ENCODE measurements around the gene DOCK9.

Gene DOCK9

DNA sequence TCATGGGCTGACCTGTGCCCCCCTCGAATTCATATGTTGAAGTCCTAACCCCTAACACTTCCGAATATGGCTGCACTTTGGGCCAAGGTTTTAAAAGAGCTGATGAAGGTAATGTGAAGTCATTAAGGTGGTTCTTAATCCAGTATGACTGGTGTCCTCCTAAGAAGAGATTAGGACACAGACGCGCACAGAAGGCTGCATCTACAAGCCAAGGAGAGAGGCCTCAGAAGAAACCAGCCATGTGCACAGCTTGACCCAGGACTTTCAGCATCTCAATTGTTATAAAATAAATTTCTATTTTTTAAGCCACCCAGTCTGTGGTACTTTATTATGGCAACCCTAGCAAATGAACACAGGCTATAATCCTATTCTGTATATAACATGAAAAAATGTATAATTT lies 99.9 kb downstream of the DOCK9 start:
- TF ChIP-seq, protein P1, sequence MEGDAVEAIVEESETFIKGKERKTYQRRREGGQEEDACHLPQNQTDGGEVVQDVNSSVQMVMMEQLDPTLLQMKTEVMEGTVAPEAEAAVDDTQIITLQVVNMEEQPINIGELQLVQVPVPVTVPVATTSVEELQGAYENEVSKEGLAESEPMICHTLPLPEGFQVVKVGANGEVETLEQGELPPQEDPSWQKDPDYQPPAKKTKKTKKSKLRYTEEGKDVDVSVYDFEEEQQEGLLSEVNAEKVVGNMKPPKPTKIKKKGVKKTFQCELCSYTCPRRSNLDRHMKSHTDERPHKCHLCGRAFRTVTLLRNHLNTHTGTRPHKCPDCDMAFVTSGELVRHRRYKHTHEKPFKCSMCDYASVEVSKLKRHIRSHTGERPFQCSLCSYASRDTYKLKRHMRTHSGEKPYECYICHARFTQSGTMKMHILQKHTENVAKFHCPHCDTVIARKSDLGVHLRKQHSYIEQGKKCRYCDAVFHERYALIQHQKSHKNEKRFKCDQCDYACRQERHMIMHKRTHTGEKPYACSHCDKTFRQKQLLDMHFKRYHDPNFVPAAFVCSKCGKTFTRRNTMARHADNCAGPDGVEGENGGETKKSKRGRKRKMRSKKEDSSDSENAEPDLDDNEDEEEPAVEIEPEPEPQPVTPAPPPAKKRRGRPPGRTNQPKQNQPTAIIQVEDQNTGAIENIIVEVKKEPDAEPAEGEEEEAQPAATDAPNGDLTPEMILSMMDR (IDR thresholded peaks at IDR 0.05) = no peak
- no peak for DNase-seq
- Histone ChIP-seq H3K4me3 (no peak overlapping the region), H3K36me3 (peaks cover 49 to 83% (median 82%) of the 10 kb centered on the region in 3 donors), H3K27ac (no peak overlapping the region), H3K4me1 (peaks cover 0 to 8% (median 0%) of the 10 kb centered on the region in 4 donors), H3K9me3 (peaks cover 0 to 4% (median 0%) of the 10 kb centered on the region in 3 donors), H3K27me3 (no peaks in the 10 kb centered on the region)
- intact Hi-C loops (cut with DNase I; ENCODE audit: low total_unique reads) = no loop called here

DNA sequence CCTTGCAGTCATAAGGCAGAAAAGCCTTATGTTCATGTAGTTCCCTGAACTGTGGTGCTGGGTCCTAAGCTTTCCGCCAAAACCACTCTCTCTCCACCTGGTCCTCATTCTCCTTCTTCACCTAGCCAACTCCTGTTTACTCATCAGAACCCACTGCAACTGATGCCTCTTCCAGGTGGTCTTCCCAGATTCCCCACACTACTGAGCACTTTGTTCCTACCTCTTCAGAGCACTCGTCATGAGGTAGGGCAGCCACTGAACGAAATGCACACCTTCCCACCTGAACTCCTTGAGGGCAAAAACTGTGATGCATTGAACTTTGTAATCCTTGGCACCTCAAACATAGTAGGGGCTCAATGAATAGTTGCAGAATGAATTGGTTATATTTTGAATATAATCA lies 100.4 kb downstream of the DOCK9 start:
- Histone ChIP-seq H3K36me3 (peaks cover 45 to 83% (median 82%) of the 10 kb centered on the region in 3 donors), H3K9me3 (peaks cover 0 to 4% (median 0%) of the 10 kb centered on the region in 3 donors), H3K4me3 (no peak overlapping the region), H3K27me3 (no peaks in the 10 kb centered on the region), H3K4me1 (peaks cover 0 to 8% (median 0%) of the 10 kb centered on the region in 4 donors), H3K27ac (no peak overlapping the region)
- TF ChIP-seq, protein P1 (IDR thresholded peaks at IDR 0.05) = no peak
- intact Hi-C loops (cut with DNase I; ENCODE audit: low total_unique reads) = no loop called here
- DNase-seq = no peak

DNA sequence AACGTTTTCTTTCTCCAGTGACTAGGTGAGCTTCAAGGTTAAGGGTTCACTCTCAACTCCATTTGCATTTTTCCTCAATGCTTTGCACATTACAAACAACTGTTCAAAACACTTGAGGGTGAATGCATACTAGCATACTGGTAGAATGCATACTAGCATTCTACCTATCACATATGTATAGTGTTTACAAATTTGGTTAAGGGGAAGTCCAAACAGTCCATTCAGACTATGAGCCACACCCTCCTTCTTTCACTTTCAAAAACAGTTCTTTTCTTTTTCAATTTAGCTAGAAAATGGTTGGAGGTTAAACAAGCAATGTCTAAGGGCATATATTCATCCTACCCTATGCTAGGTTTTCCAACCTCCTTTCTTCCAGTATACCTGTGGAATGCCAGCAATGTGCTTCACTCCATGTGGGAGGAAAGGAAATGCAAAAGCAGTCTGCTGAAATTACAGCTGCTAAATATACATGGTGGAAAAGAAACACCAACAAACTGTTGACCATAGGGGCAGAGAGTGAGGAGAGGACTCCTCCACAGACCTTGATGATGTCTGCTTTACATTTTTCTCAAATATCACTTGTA lies 102.6 kb downstream of the DOCK9 start:
- intact Hi-C loops (cut with DNase I; ENCODE audit: low total_unique reads) = no loop called here
- peaks cover 0 to 4% (median 0%) of the 10 kb centered on the region in 3 donors for H3K9me3 ChIP-seq
- H3K4me3 ChIP-seq = no peak overlapping the region
- peaks cover 0 to 8% (median 0%) of the 10 kb centered on the region in 4 donors for H3K4me1 ChIP-seq
- no peak overlapping the region for H3K27ac ChIP-seq
- DNase-seq = no peak
- H3K36me3 ChIP-seq = peaks cover 29 to 77% (median 70%) of the 10 kb centered on the region in 3 donors
- H3K27me3 ChIP-seq = no peaks in the 10 kb centered on the region
- TF ChIP-seq, protein P1 (IDR thresholded peaks at IDR 0.05) = no peak

DNA sequence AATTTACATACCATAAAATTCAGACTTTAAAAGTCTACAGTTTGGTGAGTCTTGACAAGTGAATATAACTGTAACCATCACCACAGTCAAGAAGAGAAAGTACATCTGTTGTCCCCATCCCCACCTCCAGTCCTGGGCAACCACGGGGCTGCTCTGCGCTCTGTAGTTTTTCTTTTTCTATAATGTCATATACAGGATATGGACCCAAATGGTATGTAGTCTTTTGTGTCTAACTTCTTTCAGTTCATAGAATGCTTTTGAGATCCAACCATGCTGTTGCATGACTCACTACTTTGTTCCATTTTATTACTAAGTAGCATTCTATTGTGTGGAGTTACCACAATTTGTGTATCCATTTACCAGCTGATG lies 103.9 kb downstream of the DOCK9 start:
- H3K9me3 ChIP-seq = peaks cover 0 to 4% (median 0%) of the 10 kb centered on the region in 3 donors
- TF ChIP-seq, protein P1 (IDR thresholded peaks at IDR 0.05) = no peak
- H3K27me3 ChIP-seq = no peaks in the 10 kb centered on the region
- peaks cover 23 to 66% (median 58%) of the 10 kb centered on the region in 3 donors for H3K36me3 ChIP-seq
- H3K4me1 ChIP-seq = peaks cover 0 to 8% (median 0%) of the 10 kb centered on the region in 4 donors
- no peak overlapping the region for H3K4me3 ChIP-seq
- DNase-seq = no peak
- intact Hi-C loops (cut with DNase I; ENCODE audit: low total_unique reads) = no loop called here
- no peak overlapping the region for H3K27ac ChIP-seq

DNA sequence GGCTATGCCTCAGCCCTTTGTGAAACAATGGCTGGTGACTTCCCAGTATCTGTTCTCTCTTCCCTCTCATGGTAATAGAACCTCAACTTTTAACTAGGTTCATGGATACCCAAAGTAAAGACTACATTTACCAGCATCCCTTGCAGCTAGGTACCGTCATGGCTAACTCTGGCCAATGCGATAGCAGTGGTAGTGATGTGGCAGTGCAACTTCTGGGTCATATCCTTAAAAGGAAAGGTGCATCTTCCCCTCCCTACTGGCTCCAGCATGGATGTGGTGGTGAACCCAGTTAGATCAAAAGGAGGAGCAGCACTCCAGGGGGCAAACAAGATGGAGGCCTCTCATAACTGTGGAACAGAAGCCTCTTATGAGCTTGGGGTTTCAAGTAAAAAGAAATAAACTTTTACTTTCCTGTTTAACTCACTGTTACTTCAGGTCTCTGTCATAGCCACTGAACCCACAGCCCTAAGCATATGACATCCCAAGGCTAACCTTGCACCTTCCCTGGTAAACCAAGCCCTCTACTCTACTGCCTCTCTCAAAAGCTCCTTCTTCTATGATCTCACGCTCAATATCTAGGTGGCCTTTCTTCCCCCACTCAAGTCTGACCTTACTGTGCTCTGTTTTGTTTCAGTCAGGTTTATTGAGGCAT lies 104.4 kb downstream of the DOCK9 start:
- Histone ChIP-seq H3K9me3 (peaks cover 0 to 4% (median 0%) of the 10 kb centered on the region in 3 donors), H3K27ac (no peak overlapping the region), H3K4me1 (peaks cover 0 to 2% (median 0%) of the 10 kb centered on the region in 4 donors), H3K4me3 (no peak overlapping the region), H3K27me3 (no peaks in the 10 kb centered on the region), H3K36me3 (peaks cover 23 to 61% (median 54%) of the 10 kb centered on the region in 3 donors)
- TF ChIP-seq, protein P1 (IDR thresholded peaks at IDR 0.05) = no peak
- intact Hi-C loops (cut with DNase I; ENCODE audit: low total_unique reads) = no loop called here
- DNase-seq = no peak

Measured in tibial artery (tissue), 4 donors.